ENCODE results near the gene KRT1.

GRCh38 chr12:52677126-52677525 is 3.1 kb downstream of the KRT1 start:
- TF ChIP-seq CTCF (IDR thresholded peaks at IDR 0.05): no peak
- TF ChIP-seq POLR2A (IDR thresholded peaks at IDR 0.05): no peak

Measured in prostate gland (tissue), 2 donors.